Measurements from ENCODE around the gene ATP5ME.
"Not testable (repeated sequence)": the region's sequence is repeated elsewhere in the genome, so short reads cannot be mapped to it uniquely, and the experiment has no call there.

The ATP5ME gene

DNA sequence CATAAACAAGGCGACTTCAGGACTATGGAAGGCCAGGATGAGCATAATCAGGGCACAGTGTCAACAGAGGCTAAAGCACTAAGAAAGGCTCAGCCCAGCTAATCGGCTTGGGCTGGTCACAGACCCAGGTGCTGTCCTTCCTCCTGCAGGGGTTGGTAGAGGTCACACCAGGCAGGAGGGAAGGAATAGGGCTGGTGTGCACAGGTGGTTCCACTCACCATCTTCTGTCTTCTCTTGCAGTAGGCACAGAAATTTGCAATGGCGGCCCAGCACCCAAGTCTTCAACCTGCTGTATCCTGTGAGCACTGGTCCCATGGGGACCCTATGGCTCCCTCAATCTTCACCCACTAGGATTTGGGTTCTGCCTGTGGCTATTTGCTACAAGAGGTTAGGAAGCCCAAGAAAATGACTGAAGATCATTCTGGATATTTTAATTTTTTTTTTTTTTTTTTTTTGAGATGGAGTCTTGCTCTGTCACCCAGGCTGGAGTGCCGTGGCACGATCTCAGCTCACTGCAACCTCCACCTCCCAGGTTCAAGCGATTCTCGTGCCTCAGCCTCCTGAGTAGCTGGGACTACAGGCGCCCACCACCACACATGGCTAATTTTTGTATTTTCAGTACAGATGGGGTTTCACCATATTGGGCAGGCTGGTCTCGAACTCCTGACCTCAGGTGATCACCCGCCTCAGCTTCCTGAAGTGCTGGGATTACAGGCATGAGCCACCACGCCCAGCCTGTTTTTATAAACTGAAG, 4.1 kb downstream of the ATP5ME start:
- not testable (repeated sequence) for DNase-seq (ENCODE audit: low spot score); FAIRE-seq

DNA sequence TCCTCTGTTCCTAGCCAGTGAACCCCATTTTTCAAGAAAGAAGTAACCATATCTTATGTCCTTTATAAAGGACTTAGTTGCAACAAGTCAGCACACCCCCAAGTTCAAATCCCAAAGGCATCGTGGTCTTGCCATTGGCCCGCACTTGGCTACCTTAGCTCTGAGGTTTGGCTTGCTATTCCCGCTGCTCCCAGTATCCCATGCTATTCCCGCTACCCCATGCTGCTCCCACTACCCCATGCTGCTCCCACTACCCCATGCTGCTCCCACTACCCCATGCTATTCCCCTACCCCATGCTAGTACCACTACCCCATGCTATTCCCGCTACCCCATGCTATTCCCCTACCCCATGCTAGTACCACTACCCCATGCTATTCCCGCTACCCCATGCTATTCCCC, 5.9 kb downstream of the ATP5ME start:
- FAIRE-seq; DNase-seq (ENCODE audit: low spot score): not testable (repeated sequence)

DNA sequence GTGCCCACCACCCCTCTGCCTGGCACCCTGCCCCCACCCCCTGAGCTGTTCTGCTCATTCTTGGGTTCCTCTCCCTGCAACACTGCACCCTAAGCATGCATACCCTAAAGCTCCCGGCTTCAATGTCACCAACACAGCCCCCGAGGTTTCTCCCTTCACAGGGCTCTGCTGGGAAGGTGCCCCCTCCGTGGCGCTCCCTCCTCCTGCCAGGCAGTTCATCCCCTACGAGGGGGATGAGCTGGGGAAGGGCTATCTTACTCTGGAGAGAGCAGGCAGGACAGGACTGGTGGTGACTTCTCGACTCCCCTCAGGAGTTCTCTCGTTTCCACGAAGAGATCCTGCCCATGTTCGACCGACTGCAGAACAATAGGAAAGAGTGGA, 6.5 kb downstream of the ATP5ME start:
- no peak for DNase-seq (ENCODE audit: low spot score)
- FAIRE-seq = no peak

DNA sequence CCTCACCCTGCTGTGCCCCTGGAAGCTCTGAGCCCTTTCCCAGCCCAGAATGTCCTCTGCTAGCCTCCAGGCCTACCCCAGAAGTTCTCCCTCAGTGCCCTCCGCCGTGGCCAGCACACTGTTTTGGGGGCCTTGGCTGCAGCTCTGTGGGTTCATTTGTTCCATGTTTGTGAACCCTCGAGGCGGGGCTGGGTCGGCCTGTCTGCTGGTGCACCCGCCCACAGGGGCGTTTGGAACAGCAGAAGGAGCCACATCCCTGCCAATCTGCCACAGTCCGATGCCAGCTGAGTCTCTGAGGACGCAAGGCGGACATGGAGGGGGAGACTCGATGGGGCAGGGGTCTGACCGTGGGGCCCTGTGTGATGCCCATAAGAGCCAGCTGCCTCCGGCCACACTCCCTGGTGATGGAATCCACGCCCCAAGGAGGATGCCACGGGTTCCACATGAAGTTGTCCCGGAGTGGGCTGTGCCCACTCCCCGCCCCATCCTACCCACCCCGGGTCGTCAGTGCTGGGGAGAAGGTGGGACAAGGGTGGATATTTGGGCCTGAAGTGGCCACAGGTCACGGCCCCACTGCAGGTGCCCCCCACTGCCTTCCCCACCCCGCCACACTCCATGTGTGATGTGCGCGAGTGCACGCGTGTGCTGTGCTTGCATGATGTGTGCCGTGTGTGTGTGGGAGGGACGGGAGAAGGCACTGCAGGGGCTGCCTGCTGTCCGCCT, 7.1 kb downstream of the ATP5ME start:
- DNase-seq (ENCODE audit: low spot score) (no peak), FAIRE-seq (no peak)

DNA sequence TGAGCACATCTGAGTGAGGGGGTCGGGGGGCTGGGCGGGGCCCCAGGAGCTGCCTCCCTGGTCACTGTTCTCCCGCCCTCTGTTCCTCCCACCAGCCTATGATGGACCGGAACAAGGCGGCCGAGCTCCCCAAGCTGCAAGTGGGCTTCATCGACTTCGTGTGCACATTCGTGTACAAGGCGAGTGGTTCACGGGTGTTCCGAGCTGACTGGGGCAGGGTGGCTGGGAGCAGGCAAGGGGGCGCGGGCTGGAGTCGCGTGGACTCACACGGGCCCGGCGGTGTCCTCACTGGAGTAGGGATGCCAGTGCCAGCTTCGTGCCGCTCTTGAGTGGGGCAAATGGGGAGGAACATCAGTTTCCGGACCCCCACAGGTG, 7.7 kb downstream of the ATP5ME start:
- FAIRE-seq (no peak), DNase-seq (ENCODE audit: low spot score) (no peak)

DNA sequence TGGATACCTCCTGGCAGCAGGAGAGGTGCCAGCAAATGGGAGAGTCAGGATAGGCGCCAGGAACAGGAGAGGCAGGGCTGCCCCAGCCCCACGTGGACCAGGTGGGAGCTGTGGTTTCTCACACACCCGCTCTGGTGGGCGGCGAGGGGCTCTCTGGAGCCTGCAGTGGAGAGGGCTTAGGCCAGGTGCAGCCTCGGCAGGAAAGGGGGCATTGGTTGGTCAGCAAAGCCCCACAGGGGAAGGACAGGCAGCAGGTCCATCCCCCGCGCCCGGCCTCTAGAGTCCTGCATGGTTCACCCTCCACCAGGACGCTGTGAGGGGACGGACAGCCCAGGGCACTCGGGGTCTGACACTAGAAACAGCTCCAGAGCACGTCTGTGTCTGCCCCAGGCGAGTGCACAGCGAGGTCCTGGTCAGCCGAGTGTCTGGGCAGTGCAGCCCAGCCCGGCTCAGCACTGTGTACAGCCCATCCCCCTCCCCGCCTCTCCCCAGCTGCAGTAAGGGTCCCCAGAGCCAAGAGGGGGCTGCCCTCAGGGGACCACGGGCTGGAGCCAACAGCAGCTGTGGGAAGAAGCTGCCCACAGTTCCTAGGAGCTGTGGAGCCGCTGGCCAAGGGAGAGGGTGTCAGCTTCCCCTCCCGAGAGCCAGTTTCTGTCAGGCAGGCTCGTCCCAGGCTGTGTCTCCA, 8.2 kb downstream of the ATP5ME start:
- FAIRE-seq = no peak
- no peak for DNase-seq (ENCODE audit: low spot score)

DNA sequence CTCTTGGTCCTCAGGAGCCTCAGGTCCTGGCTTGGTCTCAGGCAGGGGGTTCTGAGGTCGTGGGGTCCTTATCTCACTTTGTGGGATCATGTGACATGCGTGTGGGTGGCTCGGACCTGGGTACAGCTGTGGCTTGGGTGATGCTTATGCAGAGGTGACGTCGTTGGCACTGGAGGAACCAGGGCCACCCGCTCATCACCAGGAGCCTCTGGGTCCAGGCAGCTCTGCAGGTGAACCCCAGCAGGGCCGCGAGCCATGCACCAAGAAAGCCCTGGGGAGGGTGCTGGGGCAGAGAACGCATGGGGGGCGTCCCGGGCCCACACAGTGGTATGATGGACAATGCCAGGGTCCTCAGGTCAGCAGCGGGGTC, 8.7 kb downstream of the ATP5ME start:
- no peak for DNase-seq (ENCODE audit: low spot score)
- FAIRE-seq = no peak

DNA sequence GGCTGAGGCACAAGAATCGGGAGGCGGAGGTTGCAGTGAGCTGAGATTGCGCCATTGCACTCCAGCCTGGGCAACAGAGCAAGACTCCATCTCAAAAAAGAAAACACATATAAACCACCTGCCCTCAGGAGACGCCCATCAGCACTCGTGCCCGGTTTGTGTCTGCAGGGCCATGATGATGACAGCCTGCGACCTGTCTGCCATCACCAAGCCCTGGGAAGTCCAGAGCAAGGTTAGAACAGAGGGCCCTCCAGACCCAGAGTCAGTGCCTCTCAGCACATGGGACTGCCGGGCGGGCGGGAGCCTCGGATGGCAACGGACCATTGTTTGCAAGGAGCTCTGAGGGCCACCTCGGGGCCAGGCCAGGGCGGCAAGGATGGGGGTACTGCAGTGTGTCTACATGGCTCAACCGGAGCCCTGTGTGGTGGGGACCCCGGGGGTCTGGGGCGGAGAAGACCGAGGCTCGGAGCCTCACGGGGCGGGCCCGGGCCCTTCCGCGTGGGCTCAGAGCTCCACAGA, 9.3 kb downstream of the ATP5ME start:
- FAIRE-seq (no peak), DNase-seq (ENCODE audit: low spot score) (no peak)

DNA sequence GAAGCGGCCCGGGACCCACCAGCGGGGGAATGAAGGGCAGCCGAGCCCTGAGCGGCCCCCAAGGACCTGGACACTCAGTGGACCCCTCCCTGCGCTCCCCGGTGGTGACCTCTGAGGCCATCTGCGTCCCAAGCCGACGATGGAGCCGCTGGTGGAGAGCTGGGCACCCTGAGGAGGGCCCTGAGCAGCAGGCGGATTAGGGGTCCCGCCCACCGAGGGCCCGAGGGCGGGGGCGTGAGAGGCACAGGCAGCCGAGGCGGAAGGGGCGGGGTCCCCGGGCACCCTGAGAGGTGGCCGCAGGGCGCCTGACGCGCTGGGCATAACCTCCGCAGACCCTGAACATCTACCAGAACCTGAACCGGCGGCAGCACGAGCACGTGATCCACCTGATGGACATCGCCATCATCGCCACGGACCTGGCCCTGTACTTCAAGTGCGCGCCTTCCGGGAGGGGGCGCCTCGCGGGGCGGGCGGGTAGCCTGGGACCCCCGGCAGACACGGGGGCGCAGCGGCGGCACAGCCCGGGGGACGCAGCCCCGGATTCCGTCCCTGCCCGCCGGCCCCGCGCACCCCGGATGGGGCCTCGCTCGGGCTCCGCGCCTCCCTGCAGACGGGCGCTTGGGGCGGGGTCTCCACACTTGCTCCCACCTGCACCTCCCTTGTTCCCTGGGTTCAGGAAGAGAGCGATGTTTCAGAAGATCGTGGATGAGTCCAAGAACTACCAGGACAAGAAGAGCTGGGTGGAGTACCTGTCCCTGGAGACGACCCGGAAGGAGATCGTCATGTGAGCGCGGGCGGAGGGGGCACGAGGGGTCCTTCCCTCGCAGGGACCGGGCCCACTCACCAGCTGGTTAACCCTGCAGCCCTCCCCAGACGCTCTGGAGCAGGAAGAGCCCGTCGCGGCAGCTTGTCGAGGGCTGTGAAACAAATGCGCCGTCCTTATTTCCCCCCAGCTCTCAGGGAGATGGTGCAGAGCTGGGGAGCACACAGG, 10.3 kb downstream of the ATP5ME start:
- FAIRE-seq = no peak
- no peak for DNase-seq (ENCODE audit: low spot score)

DNA sequence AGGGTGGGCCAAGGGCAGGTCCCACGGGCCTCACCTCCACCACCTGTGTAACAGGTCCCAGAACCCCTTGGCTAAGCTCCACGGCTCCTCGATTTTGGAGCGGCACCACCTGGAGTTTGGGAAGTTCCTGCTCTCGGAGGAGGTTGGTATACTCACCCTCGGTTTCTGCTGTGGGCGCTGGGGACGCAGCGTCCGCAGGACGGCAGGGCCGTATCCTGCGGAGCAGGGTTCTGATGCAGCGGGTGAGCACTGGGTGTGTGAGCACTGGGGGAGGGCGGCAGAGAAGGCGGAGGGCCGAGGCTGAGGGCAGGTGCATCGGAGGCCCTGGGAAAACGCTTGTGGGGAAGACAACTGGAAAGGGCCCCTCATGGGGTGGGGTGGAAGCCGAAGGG, 11.0 kb downstream of the ATP5ME start:
- DNase-seq (ENCODE audit: low spot score) = no peak
- FAIRE-seq = no peak

DNA sequence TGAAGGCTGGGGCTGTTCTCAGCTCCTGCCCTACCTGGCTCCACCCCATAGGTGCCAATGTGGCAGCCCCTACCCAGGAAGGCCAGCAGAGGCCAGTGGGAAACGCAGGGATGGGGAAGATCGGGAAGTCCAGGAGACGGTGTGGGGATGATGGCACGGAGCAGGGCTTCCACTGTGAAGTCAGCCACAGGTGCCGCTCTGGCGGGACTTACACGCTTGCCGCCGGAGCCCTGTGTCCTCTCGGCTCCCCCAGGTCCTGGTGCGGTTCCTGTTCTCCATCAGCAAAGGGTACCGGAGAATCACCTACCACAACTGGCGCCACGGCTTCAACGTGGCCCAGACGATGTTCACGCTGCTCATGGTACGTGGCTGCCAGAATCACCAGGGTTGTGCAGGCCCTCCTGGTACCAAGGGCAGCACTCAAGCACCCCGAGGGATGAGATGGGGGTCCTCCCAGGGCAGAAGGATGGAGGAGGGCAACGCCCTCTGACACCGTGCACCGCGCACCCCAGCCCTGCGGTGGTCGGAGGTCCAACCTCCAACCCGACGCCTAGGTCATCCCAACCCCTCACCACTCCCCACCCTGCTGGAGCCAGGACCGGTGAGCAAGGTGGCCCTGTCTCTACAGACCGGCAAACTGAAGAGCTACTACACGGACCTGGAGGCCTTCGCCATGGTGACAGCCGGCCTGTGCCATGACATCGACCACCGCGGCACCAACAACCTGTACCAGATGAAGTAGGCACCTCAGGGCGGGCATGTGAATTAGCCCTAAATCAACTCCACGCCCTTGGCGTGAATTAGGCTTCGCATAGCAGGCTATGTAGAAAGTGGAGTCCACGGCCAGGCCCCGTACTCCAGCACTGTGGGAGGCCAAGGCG, 12.0 kb downstream of the ATP5ME start:
- DNase-seq (ENCODE audit: low spot score) (no peak), FAIRE-seq (no peak)

DNA sequence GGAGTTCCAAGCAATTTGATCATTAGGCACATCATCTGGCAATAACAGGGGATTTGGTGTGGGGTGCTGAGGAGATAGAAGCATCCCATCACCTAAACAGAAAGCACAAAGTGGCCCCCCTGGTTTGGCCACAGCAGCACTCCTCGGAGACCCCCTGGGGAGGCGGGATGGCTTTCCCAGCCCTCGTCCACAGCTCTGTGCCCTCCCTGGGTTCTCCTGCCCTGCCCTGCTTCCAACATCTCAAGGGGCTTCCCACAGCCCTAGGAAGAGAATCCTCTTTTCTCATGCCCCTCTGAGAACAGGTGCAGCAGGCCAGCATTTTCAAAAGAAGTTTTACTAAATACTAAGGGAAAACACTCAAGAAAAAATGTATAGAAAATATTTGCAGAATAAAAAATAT, 12.8 kb downstream of the ATP5ME start:
- FAIRE-seq (no peak), DNase-seq (ENCODE audit: low spot score) (no peak)

DNA sequence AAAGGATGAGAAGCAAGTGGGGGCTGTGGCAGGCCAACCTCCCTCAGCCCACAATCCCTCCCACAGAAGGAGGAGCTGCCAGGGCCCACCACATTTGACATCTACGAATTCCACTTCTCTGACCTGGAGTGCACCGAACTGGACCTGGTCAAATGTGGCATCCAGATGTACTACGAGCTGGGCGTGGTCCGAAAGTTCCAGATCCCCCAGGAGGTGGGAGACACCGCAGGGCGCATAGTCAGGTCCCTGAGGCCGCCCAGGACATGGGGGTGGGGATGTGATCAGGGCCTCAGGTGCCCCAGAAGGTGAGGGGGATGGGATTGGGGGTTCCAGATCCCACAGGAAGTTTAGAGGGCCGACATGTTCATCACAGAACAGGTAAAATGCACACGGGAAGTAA, 13.7 kb downstream of the ATP5ME start:
- no peak for FAIRE-seq
- no peak for DNase-seq (ENCODE audit: low spot score)

DNA sequence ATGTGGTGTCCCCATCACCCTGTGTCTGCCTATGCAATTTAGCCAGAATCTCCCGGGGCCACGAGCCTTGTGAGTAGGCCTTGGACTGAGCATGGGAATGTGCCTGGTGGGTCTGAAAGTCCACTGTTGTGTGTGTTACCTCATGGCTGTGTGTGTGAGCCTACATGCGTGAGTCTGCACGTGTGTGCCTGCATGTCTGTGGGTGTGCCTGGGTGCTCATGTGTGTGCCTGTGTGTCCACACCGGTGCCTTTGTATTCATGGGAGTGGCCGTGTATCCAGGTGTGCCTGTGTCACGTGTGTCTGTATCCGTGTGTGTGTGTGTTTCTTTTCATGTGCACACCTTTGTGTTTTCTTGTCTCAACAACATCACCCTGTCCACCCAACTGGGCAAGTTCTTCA, 14.2 kb downstream of the ATP5ME start:
- DNase-seq (ENCODE audit: low spot score) = no peak

DNA sequence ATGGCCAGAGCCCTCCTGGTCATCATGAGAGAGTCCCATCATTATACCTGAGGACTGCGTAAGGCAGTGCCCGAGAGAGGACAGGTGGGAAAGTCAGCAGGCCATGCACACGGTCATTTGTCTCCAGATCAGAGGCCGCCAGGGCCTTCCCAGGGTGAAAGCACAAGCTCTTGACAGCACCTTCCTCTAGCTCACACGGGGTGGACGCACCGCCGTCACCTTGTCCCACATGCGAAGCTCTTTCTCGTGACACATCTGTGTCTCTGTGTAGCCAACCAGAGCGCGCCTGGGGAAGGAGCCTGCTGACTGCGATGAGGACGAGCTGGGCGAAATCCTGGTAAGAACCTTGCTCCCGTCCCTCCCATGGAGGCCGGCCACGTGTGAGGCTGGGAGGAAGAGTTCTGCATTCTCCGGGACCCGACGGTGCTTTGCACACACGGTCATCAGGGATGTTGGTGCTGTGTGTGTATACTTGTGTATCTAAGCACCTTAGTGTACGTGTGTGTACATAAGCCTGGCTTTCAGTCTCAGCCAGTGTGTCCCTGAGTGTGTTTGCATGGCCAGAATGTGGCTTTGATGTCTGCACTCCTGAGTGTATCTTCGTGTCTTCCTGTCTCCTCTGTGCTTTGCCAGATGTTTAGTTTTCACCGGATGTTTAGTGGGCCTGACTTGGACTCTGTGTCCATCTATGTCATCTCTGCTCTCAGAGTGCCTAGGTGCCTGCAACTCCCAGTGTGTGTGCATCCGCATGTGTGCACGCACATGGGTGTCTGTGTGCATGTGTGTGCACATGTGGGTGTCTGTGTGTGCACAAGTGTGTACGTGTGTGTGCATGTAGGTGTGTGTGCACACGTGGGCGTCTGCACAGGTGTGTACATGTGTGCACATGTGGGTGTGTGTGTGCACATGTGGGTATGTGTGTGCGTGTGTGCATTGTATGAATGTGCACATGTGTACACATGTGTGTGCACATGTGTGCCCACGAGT, 15.1 kb downstream of the ATP5ME start:
- DNase-seq (ENCODE audit: low spot score) = no peak
- no peak for FAIRE-seq

More for the DNA sequence above, 14.2 kb downstream of the ATP5ME start:
- no peak for FAIRE-seq

DNA sequence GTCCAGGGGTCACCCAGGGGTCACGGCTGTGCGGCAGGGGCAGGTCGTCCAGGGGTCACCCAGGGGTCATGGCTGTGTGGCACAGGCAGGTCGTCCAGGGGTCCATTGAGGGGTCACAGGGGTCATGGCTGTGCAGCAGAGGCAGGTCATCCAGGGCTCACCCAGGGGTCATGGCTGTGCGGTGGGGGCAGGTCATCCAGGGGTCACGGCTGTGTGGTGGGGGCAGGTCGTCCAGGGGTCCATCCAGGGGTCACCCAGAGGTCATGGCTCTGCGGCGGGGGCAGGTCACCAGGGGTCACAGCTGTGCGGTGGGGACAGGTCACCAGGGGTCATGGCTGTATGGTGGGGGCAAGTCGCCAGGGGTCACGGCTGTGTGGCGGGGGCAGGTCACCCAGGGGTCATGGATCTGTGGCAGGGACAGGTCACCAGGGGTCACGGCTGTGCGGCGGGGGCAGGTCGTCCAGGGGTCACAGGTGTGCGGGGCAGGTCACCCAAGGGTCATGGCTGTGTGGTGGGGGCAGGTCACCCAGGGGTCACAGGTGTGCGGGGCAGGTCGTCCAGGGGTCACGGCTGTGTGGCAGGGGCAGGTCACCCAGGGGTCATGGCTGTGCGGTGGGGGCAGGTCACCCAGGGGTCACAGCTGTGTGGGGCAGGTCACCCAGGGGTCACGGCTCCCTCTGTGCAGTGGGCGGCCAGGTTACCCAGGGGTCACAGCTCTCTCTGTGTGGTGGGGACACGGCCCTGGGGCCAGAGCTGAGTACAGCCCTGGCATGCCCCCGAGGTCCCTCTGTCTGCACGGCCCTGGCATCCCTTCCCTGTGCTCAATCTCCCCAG, 16.0 kb downstream of the ATP5ME start:
- FAIRE-seq (no peak), DNase-seq (ENCODE audit: low spot score) (no peak)

DNA sequence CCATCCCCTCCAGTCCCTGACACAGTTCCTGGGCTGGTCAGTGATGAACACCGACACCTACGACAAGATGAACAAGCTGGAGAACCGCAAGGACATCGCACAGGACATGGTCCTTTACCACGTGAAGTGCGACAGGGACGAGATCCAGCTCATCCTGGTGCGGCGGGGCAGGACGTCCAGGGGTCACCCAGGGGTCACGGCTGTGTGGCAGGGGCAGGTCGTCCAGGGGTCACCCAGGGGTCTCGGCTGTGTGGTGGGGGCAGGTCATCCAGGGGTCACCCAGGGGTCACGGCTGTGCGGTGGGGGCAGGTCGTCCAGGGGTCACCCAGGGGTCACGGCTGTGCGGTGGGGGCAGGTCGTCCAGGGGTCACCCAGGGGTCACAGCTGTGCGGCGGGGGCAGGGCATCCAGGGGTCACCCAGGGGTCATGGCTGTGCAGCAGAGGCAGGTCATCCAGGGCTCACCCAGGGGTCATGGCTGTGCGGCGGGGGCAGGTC, 16.7 kb downstream of the ATP5ME start:
- FAIRE-seq (no peak), DNase-seq (ENCODE audit: low spot score) (no peak)

Measured in RCC 7860 (cell line).